GM18498 (cell line): ENCODE measurements around the gene GSDMA.

Experiments used
- ATAC-seq: cut with Tn5 transposase; IDR thresholded peaks from one replicate; pipeline ENCODE4 v1.9.1; 2021; ENCODE audit warnings: mild to moderate bottlenecking, moderate library complexity; ENCODE audit not compliant: unreplicated experiment

GSDMA gene

GRCh38 chr17:40021451-40021971 lies 58.7 kb downstream of the GSDMA start:
- no peak for ATAC-seq

GRCh38 chr17:40022497-40022896 lies 59.7 kb downstream of the GSDMA start:
- ATAC-seq = no peak

GRCh38 chr17:40022961-40023541 lies 60.2 kb downstream of the GSDMA start:
- no peak for ATAC-seq

- ATAC-seq = no peak
These were observed 60.9 kb downstream of the GSDMA start for GRCh38 chr17:40023590-40024292.

- ATAC-seq = no peak
These were observed 62.1 kb downstream of the GSDMA start for GRCh38 chr17:40024901-40025300.

GRCh38 chr17:40025559-40025958 lies 62.8 kb downstream of the GSDMA start:
- ATAC-seq = no peak

- ATAC-seq = no peak
These were observed 63.4 kb downstream of the GSDMA start for GRCh38 chr17:40025991-40026815.

- ATAC-seq = no peak
These were observed 64.2 kb downstream of the GSDMA start for GRCh38 chr17:40026816-40027613.
